PC-9 (cell line): Measurements from ENCODE around the gene MAP4K5.

ENCODE experiments used
- EZH2 ChIP-seq: fragments of 200-600 bp; sonication (generic); IDR thresholded peaks from 2 replicates; pipeline ENCODE4 v1.8.0; 2017; ENCODE audit warnings: antibody characterized with exemption, low read depth
- TF ChIP-seq, protein P1 (sequence below): fragments of 200-600 bp; sonication (generic); conservative IDR thresholded peaks from 2 replicates; pipeline ENCODE4 v1.6.1; 2017; ENCODE audit warnings: mixed run types, antibody characterized with exemption, mild to moderate bottlenecking, moderate library complexity

GRCh38 chr14:50398189-50398580, 134.2 kb downstream of the MAP4K5 start:
- TF ChIP-seq, protein P1, sequence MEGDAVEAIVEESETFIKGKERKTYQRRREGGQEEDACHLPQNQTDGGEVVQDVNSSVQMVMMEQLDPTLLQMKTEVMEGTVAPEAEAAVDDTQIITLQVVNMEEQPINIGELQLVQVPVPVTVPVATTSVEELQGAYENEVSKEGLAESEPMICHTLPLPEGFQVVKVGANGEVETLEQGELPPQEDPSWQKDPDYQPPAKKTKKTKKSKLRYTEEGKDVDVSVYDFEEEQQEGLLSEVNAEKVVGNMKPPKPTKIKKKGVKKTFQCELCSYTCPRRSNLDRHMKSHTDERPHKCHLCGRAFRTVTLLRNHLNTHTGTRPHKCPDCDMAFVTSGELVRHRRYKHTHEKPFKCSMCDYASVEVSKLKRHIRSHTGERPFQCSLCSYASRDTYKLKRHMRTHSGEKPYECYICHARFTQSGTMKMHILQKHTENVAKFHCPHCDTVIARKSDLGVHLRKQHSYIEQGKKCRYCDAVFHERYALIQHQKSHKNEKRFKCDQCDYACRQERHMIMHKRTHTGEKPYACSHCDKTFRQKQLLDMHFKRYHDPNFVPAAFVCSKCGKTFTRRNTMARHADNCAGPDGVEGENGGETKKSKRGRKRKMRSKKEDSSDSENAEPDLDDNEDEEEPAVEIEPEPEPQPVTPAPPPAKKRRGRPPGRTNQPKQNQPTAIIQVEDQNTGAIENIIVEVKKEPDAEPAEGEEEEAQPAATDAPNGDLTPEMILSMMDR = no peak
- TF ChIP-seq EZH2 = no peak
